Muscle of leg (tissue), 11 donors: Measurements from ENCODE around the gene CRISPLD2. TPM values are rescaled to one million over a fixed set of nuclear protein-coding genes. Genes with fewer than 3 reads are reported as not detected.
"Not testable (repeated sequence)": the region's sequence is repeated elsewhere in the genome, so short reads cannot be mapped to it uniquely, and the experiment has no call there.

Experiments used
- DNase-seq: peaks from one replicate; pipeline ENCODE4 v3.0.0; 2013
- H3K27ac ChIP-seq: one replicate; pipeline ENCODE4 v1.5.1; 2013; ENCODE audit warnings: mild to moderate bottlenecking, low read length, control low read depth
- H3K27me3 ChIP-seq: one replicate; pipeline ENCODE4 v1.6.1; 2013; ENCODE audit warnings: low read length; ENCODE audit not compliant: control insufficient read depth, insufficient read depth
- H3K36me3 ChIP-seq: one replicate; pipeline ENCODE4 v1.6.1; 2013; ENCODE audit warnings: low read length; ENCODE audit not compliant: control insufficient read depth, insufficient read depth
- H3K4me1 ChIP-seq: one replicate; pipeline ENCODE4 v1.6.1; 2013; ENCODE audit warnings: low read length; ENCODE audit not compliant: control insufficient read depth, insufficient read depth
- H3K4me3 ChIP-seq: one replicate; pipeline ENCODE4 v1.5.1; 2013; ENCODE audit warnings: low read length, control low read depth
- H3K9me3 ChIP-seq: replicated peaks from 2 replicates; pipeline ENCODE4 v1.6.1; 2013; ENCODE audit warnings: low read depth, low read length; ENCODE audit not compliant: control insufficient read depth
- WGBS: methylation state at CpG from one replicate; pipeline ENCODE4 v1.1.5; 2013; ENCODE audit warnings: missing lambda C conversion rate; ENCODE audit not compliant: insufficient coverage; 5-methylcytosine and 5-hydroxymethylcytosine counted together
- polyA plus RNA-seq, 8 donors: library from polyadenylated mRNA; unstranded; fragments of 120-200 nt; gene quantifications; one replicate each; pipeline versions ENCODE4 v1.2.1 to v1.2.3, GENCODE V29; 2013; ENCODE audit warnings: inconsistent platforms in 1 of 8, low replicate concordance in 1 of 8; ENCODE audit not compliant: insufficient read length in 8 of 8, insufficient read depth in 1 of 8
- total RNA-seq: library from RNA; stranded (reverse); fragments of 120-200 nt; gene quantifications from one replicate; pipeline ENCODE4 v1.2.4, GENCODE V29; 2013

The CRISPLD2 gene
- total and polyA plus RNA-seq, 9 donors, result 5.2 to 10.4 (median 6.4) TPM

DNA sequence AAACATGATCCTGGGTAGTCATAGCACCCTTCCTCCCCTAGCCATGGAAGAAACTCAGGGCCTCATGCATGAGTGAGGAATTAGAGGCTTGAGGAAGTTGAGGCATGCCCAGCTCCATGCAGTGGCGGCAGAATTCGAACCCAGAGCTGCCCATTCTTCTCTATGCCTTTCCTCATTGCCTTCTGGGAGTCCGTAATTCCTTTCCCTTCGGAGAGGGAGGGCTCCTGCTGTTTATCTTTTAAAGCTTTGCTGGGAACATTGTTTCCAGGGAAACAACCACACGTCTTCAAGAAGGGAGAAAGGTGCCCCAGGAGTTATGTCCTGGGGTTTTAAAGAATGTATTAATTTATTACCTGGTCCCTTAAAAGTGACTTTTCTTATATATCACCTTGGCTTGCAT is 8.5 kb downstream of the CRISPLD2 start:
- no peak overlapping the region for H3K4me3 ChIP-seq
- H3K27ac ChIP-seq, result no peak overlapping the region
- H3K9me3 ChIP-seq, result no peaks in the 10 kb centered on the region
- DNase-seq, result no peak
- peaks cover 35% of the 10 kb centered on the region for H3K4me1 ChIP-seq
- peaks cover 2% of the 10 kb centered on the region for H3K27me3 ChIP-seq
- H3K36me3 ChIP-seq, result no peaks in the 10 kb centered on the region
- no CpG with 5 or more reads among the region's 5 CpGs for WGBS

DNA sequence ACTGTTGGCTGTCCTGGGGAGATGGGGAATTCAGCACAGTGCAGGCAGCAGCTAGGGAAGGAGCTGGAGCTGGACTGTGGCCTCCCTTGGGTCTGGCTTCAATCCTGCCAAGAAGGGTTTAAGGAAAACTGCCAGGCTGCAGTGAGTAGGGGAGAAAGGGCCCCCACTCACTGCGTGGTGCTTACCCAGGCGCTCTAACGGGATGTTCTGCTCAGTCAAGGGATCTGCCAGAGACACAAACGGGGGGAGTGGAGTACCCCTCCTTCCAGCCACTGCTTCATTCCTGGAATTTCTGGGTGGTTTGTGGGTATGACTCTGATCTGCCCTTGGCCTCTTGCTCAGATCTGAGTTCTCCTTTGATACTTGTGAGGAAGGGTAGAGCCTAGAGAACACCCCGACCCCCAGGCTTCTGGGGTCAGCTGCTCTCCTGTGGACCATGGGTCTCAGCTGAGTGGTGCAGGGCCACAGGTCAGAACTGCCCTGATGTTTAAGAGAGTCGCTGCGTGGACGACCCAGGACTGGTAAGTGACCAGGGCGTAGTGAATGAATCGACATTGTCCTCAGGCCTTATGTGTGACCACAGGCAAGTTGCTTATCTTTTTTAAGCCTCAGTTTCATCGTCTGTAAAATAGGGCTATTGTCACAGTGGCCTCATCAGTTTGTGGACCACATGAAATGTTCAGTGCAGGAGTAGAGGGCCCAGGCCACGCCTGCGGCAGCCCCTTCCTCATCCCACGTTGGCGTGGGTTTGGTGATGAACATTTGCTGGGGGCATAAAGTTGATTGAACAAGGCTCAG is 9.6 kb downstream of the CRISPLD2 start:
- Histone ChIP-seq H3K27me3 (peaks cover 2% of the 10 kb centered on the region), H3K27ac (no peak overlapping the region), H3K4me3 (no peak overlapping the region), H3K9me3 (no peaks in the 10 kb centered on the region), H3K36me3 (no peaks in the 10 kb centered on the region), H3K4me1 (peaks cover 41% of the 10 kb centered on the region)
- peak; percentile 54 for DNase-seq
- WGBS, result 64% methylated on average over 14 of the region's 15 CpGs

DNA sequence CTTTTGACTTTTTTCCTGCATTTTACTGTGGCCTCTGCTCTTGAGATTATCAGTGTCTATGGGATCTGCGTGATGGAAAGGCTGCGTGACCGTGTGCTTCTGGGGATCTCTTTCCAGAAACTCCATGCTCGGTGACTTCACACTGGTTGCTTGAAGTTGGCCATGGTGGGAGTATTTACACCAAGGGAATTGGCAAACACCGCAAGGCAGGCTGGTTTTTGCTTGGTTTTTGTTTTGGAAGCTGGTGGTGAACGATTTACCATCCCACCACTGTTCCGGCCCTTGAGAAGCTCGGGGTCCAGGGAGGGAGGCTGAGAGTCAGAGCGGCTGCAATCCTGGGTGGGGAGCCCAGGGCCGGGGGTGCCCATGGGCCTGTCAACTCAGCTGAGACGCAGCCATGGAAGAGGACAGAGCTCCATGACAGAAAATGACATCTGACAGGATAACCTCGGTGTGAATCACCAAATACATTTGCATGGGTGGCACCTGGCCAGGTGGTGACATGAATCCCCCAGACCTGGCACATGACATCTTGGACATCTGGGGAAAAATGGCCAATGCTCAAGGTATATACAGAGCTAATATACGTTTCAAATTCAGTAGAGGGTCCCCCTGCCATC is 11.1 kb downstream of the CRISPLD2 start:
- 93% methylated on average over 12 of the region's 13 CpGs for WGBS
- no peak overlapping the region for H3K27ac ChIP-seq

DNA sequence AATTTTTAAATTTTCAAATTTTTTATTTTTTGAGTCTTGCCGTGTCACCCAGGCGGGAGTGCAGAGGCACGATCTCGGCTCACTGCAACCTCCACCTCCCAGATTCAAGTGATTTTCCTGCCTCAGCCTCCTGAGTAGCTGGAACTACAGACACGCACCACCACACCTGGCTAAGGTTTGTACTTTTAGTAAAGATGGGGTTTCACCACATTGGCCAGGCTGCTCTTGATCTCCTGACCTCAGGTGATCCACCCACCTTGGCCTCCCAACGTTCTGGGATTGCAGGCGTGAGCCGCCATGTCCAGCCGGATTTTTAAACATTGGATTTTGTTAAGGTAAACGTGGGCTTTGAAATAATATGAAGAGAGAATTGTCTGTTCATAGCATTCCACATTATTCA is 11.9 kb downstream of the CRISPLD2 start:
- DNase-seq, H3K36me3 ChIP-seq, H3K4me3 ChIP-seq, H3K27me3 ChIP-seq, H3K27ac ChIP-seq, H3K9me3 ChIP-seq: not testable (repeated sequence)
- WGBS, result no CpG with 5 or more reads among the region's 10 CpGs
- H3K4me1 ChIP-seq, result peaks cover 54% of the 10 kb centered on the region

More for the DNA sequence above, 11.1 kb downstream of the CRISPLD2 start:
- Histone ChIP-seq H3K36me3 (no peaks in the 10 kb centered on the region), H3K4me1 (peaks cover 53% of the 10 kb centered on the region), H3K9me3 (no peaks in the 10 kb centered on the region), H3K4me3 (no peak overlapping the region), H3K27me3 (peaks cover 2% of the 10 kb centered on the region)
- no peak for DNase-seq

GRCh38 chr16:84832488-84833143 is 12.8 kb downstream of the CRISPLD2 start:
- H3K27me3 ChIP-seq, result peaks cover 4% of the 10 kb centered on the region
- no peaks in the 10 kb centered on the region for H3K9me3 ChIP-seq
- H3K4me3 ChIP-seq, result no peak overlapping the region
- peaks cover 55% of the 10 kb centered on the region for H3K4me1 ChIP-seq
- H3K27ac ChIP-seq, result peak overlapping the region; percentile 24
- H3K36me3 ChIP-seq, result no peaks in the 10 kb centered on the region
- peak; percentile 92 for DNase-seq
- WGBS, result 37% methylated on average over 10 of the region's 20 CpGs

- Histone ChIP-seq H3K4me3 (no peak overlapping the region), H3K4me1 (peaks cover 60% of the 10 kb centered on the region), H3K27me3 (peaks cover 4% of the 10 kb centered on the region), H3K27ac (no peak overlapping the region), H3K36me3 (no peaks in the 10 kb centered on the region), H3K9me3 (no peaks in the 10 kb centered on the region)
- WGBS, result 80% methylated on average over 11 of the region's 11 CpGs
- DNase-seq, result no peak
Observed at GRCh38 chr16:84833144-84833500, 13.3 kb downstream of the CRISPLD2 start.

DNA sequence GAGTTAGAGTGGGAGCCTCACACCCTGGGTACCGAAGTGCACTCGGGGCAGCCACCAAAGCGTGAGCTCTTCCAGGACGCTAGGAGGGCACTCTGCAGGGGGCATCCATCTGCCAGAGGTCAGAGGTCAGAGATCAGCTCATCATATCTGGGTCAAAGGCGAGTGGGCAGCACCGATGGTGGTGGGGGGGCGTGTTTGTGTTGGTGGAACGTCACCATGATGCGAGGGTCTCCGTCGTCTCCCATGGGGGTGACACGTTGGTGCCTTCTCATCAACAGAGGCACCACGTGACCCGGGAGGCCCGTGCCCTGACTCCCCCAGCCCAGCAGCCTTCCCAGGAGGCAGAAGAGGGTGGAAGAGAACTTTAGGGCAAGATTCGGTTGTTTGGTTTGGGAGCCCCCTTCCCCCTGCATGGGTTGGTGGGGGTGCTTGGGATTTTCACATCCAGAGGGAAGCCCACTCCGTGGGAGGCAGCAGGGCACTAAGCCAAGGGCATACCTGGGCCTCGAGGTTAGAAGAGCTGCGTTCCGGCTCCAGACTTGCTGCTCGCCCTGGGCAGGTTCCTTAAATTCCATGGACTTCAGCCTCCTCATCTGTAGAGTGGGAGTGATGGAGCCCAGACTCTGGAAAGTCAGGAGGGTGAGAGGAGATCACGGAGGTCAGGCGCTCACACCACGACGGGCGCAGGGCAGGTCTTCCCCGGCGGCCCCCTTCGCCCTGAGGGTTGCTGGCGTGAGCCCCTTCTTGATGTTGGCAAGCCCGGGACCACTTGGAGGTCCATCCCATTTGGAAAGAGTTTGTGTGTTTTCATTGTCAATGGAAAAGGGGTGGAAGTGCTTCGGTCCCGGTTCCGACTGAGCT is 14.0 kb downstream of the CRISPLD2 start:
- no peak for DNase-seq
- H3K9me3 ChIP-seq, result no peaks in the 10 kb centered on the region
- peaks cover 2% of the 10 kb centered on the region for H3K27me3 ChIP-seq
- H3K4me1 ChIP-seq, result peaks cover 66% of the 10 kb centered on the region
- H3K4me3 ChIP-seq, result no peak overlapping the region
- no peak overlapping the region for H3K27ac ChIP-seq
- 89% methylated on average over 15 of the region's 34 CpGs for WGBS
- H3K36me3 ChIP-seq, result no peaks in the 10 kb centered on the region

DNA sequence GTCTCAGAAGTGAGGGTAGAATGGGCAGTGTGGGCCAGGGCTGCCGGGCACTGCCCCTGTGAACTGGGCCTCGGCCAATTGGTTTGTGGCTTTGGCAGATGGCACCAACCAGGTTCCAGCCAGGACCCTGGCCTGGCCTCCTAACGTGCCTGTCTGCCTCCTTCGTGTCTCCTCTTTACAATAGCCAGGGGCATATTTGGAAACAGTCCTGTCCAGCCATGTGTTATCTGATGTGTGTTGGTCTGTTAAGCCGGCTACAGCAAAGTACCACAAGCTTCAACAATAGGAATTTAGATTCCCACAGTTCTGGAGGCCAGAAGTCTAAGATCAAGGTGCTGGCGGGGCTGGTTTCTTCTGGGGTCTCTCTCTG is 14.6 kb downstream of the CRISPLD2 start:
- no peak overlapping the region for H3K27ac ChIP-seq
- DNase-seq, result no peak
- H3K36me3 ChIP-seq, result no peaks in the 10 kb centered on the region
- 82% methylated on average over 4 of the region's 6 CpGs for WGBS
- peaks cover 7% of the 10 kb centered on the region for H3K27me3 ChIP-seq
- peaks cover 65% of the 10 kb centered on the region for H3K4me1 ChIP-seq
- H3K4me3 ChIP-seq, result no peak overlapping the region
- H3K9me3 ChIP-seq, result no peaks in the 10 kb centered on the region

- DNase-seq, result peak; percentile 86
- peaks cover 16% of the 10 kb centered on the region for H3K27me3 ChIP-seq
- H3K9me3 ChIP-seq, result no peaks in the 10 kb centered on the region
- peak overlapping the region; percentile 42 for H3K27ac ChIP-seq
- H3K4me3 ChIP-seq, result no peak overlapping the region
- H3K4me1 ChIP-seq, result peaks cover 65% of the 10 kb centered on the region
- 6% methylated on average over 9 of the region's 16 CpGs for WGBS
- no peaks in the 10 kb centered on the region for H3K36me3 ChIP-seq
Observed at GRCh38 chr16:84836234-84836647, 16.5 kb downstream of the CRISPLD2 start.
